ENCODE measurements around the gene GAREM1.

GAREM1 gene

GRCh38 chr18:32371384-32371783 is 99.3 kb downstream of the GAREM1 start:
- no peak for TF ChIP-seq ZFX (IDR thresholded peaks at IDR 0.05)
- TF ChIP-seq CTCF (conservative IDR thresholded peaks at IDR 0.05) = no peak

GRCh38 chr18:32368991-32369390 is 101.7 kb downstream of the GAREM1 start:
- H3K27ac ChIP-seq = no peak overlapping the region
- TF ChIP-seq ZFX (IDR thresholded peaks at IDR 0.05) (no peak), CTCF (conservative IDR thresholded peaks at IDR 0.05) (no peak)

More at GRCh38 chr18:32371384-32371783, 99.3 kb downstream of the GAREM1 start:
- peak overlapping the region; percentile 87 for H3K27ac ChIP-seq

- H3K27ac ChIP-seq = no peak overlapping the region
- TF ChIP-seq ZFX (IDR thresholded peaks at IDR 0.05) = no peak
- no peak for TF ChIP-seq CTCF (conservative IDR thresholded peaks at IDR 0.05)
Observed at GRCh38 chr18:32368170-32368569, 102.5 kb downstream of the GAREM1 start.

GRCh38 chr18:32366586-32367538 is 103.8 kb downstream of the GAREM1 start:
- TF ChIP-seq CTCF (conservative IDR thresholded peaks at IDR 0.05) (no peak), ZFX (IDR thresholded peaks at IDR 0.05) (no peak)
- no peak overlapping the region for H3K27ac ChIP-seq

- no peak overlapping the region for H3K27ac ChIP-seq
- no peak for TF ChIP-seq CTCF (conservative IDR thresholded peaks at IDR 0.05)
- no peak for TF ChIP-seq ZFX (IDR thresholded peaks at IDR 0.05)
Observed at GRCh38 chr18:32362484-32362883, 108.2 kb downstream of the GAREM1 start.

GRCh38 chr18:32360682-32361345 is 109.9 kb downstream of the GAREM1 start:
- no peak for TF ChIP-seq CTCF (conservative IDR thresholded peaks at IDR 0.05)
- TF ChIP-seq ZFX (IDR thresholded peaks at IDR 0.05) = no peak

GRCh38 chr18:32358529-32358928 is 112.2 kb downstream of the GAREM1 start:
- H3K27ac ChIP-seq = no peak overlapping the region
- TF ChIP-seq ZFX (IDR thresholded peaks at IDR 0.05) (no peak), CTCF (conservative IDR thresholded peaks at IDR 0.05) (0 out of 2 replicates have a peak, but pooled peaks have one; percentile 4)

More at GRCh38 chr18:32360682-32361345, 109.9 kb downstream of the GAREM1 start:
- no peak overlapping the region for H3K27ac ChIP-seq
